ENCODE measurements around the gene LMTK3. TPM values are rescaled to one million over a fixed set of nuclear protein-coding genes. Genes with fewer than 3 reads are reported as not detected.

The LMTK3 gene
- total RNA-seq, 2 donors from 2014 or later, result 2.9 to 9.5 TPM

DNA sequence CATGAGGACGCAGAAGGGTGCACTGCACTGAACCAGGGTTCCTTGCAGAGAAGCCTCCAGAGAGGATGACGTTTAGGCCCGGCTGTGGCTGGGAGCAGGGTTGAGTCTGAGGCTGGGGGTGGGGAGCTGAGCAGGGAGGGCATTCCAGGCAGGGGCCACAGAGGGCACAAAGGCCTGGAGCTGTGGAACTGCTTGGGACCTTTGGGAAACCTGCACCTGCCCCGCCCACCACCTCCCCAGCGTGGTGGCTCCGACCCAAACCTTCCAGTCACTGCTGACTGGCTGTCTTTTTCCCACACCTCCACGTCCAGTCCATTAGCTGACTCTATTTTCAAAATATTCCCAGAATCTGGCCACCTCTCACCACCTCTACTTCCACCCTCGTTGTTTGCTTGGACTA, 4.9 kb upstream of the LMTK3 start:
- DNase-seq (ENCODE audit: low spot score in 2 of 2) (no peak), ATAC-seq (no peak)
- Mint-ChIP-seq H3K9me3 (no peaks in the 10 kb centered on the region), H3K27ac (no peak overlapping the region), H3K36me3 (no peaks in the 10 kb centered on the region)

GRCh38 chr19:48514123-48514458, 2.5 kb upstream of the LMTK3 start:
- Mint-ChIP-seq H3K27ac (peak overlapping the region in 1 of 2 donors; percentile 66), H3K9me3 (no peaks in the 10 kb centered on the region), H3K36me3 (no peaks in the 10 kb centered on the region)
- DNase-seq (ENCODE audit: low spot score in 2 of 2), result no peak
- no peak for ATAC-seq

GRCh38 chr19:48513289-48514122, 1.9 kb upstream of the LMTK3 start:
- H3K36me3 Mint-ChIP-seq, result no peaks in the 10 kb centered on the region
- peak; percentile 65 to 78 for ATAC-seq
- H3K27ac Mint-ChIP-seq, result peak overlapping the region in 1 of 2 donors; percentile 66
- peak; percentile 60 to 71 for DNase-seq (ENCODE audit: low spot score in 2 of 2)
- H3K9me3 Mint-ChIP-seq, result no peaks in the 10 kb centered on the region

GRCh38 chr19:48512504-48513288, 1.1 kb upstream of the LMTK3 start:
- no peak for ATAC-seq

DNA sequence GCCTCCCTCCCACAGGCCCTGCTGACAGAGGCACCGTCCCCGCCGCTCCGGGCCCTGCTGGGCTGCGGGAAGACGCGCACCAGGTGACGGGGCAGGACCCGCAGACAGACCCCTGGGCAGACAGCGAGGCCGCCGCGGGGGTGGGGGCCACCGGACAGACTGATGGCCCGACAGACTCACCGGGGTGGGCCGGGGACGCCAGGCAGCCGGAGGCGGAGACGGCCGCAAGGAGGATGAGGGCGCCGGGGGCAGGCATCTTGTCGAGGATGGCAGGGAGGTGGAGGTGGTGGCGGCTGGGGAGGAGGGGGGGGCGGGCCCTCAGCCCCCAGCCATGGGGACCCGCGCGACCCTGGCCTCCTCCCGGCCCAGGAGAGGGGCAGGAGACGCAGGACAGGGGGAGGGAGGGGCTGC, 309 bp downstream of the LMTK3 start:
- DNase-seq (ENCODE audit: low spot score in 2 of 2) (peak; percentile 39 to 57), ATAC-seq (peak; percentile 16 to 22)
- Mint-ChIP-seq H3K27ac (peak overlapping the region in 1 of 2 donors; percentile 49), H3K9me3 (no peaks in the 10 kb centered on the region), H3K36me3 (no peaks in the 10 kb centered on the region)

More at GRCh38 chr19:48512504-48513288, 1.1 kb upstream of the LMTK3 start:
- DNase-seq (ENCODE audit: low spot score in 2 of 2), result no peak
- no peak overlapping the region for H3K27ac Mint-ChIP-seq
- no peaks in the 10 kb centered on the region for H3K9me3 Mint-ChIP-seq
- no peaks in the 10 kb centered on the region for H3K36me3 Mint-ChIP-seq

DNA sequence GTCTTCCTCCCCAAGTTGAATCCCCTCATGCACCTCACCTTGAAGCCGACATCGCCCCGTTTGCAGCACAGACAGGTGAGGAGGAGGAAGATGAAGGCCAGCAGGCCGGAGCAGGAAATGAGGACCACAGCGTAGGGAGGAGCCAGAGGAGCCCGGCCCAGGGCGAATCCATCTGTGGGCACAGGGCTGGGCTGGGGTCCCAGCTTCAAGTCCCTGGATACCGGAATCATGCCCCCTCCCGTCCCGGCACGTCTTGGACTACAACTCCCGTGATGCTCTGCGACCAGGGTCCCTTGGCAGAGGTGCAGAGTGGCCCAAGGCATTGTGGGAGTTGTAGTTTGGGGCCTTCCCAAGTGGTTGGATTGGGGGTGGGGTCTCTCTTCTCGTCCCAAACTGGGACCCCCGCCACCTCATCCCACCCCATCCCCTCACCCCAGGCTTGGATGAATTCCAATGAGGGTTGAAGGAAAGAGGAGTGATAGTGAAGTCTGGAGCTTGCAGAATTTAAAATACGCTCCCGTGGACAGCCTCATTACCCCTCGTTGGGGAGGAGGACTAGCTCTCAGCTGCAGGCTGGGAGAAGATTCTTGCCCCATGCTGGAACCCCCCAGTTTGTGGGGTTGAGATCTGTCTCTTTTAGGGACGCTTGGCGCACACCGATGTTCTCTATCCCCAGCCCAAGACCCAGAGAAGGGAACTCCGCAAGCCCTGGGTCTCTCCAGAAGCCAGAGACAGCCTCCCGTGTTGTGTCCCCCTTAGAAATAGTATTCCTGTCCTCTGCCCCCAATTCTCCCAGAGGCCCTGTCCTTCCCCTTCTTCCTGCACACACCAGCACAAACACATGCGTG, 990 bp downstream of the LMTK3 start:
- ATAC-seq (peak; percentile 66 to 75), DNase-seq (ENCODE audit: low spot score in 2 of 2) (peak; percentile 77 to 81)
- no peaks in the 10 kb centered on the region for H3K9me3 Mint-ChIP-seq
- H3K27ac Mint-ChIP-seq, result peak overlapping the region in 1 of 2 donors; percentile 49
- no peaks in the 10 kb centered on the region for H3K36me3 Mint-ChIP-seq

DNA sequence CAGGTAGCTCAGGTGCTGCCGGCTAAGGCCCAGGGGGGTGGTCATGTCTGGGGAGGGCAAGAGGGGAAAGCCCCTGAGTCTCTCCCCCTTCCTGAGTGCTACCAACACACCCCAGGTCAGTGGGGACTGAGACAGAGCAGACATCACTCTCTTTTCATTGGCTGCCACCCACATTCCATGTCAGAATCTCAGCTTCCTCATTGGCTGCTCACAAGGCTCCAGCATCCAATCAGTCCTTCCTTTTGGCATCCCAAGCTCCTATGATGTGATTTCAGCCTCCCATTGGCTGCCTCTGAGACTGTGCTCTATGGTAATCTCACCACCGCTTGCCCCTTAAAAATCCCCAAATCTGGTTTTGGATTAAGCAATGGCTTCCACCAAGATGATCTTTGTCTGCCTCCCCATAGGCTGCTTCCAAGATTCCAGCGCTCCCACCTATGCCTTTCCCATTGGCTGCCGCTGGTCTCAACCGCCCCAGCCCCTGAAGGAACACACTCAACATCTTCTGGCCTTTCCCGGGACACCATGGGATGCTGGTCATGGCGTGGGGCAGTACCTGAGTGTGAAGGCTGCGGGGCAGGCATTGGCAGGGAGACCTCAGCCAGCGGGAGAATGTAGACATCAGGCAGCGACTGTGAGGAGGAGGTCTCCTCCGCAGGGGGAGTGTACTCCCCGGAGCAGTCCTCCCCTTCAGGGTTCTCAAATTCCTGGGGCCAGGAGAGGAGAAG, 2.0 kb downstream of the LMTK3 start:
- H3K9me3 Mint-ChIP-seq, result no peaks in the 10 kb centered on the region
- ATAC-seq, result no peak
- H3K27ac Mint-ChIP-seq, result no peak overlapping the region
- H3K36me3 Mint-ChIP-seq, result no peaks in the 10 kb centered on the region
- no peak for DNase-seq (ENCODE audit: low spot score in 2 of 2)

DNA sequence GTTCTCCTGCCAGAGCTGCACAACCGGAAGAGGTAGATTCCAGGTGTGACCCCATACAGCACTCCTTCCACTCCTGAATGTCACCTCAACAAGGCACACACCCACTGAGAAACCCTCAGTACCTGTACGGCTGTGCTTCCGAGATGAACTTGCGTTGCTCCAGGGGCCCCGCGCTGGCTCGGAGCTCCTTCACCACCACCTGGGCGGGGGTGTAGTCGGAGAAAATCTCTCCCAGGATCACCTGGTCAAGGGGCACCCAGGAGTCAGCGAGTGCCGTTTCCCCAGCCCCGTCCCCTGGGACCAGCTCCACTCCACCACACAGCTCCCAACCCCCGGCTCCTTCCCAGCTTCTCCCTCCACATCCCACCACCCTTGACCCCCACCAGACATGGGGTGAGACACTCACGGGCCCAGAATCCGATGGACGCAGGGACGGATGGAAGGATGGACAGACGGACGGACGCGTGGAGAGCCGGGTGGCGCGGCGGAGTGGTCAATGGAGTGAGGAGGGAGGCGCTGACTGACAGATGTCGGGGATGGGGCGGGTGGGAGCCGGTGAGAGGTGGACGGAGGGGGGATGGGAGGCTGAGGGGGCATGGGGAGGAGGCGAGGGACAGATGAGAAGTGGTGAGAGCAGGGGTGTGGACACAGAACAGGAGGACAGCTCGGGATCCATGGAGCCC, 2.8 kb downstream of the LMTK3 start:
- DNase-seq (ENCODE audit: low spot score in 2 of 2), result no peak
- no peak for ATAC-seq
- Mint-ChIP-seq H3K36me3 (no peaks in the 10 kb centered on the region), H3K9me3 (no peaks in the 10 kb centered on the region), H3K27ac (no peak overlapping the region)

- ATAC-seq (no peak), DNase-seq (ENCODE audit: low spot score in 2 of 2) (no peak)
- H3K36me3 Mint-ChIP-seq, result no peaks in the 10 kb centered on the region
- H3K27ac Mint-ChIP-seq, result no peak overlapping the region
- H3K9me3 Mint-ChIP-seq, result no peaks in the 10 kb centered on the region
Measured at GRCh38 chr19:48507911-48508439, 3.7 kb downstream of the LMTK3 start.

- Mint-ChIP-seq H3K27ac (no peak overlapping the region), H3K36me3 (no peaks in the 10 kb centered on the region), H3K9me3 (no peaks in the 10 kb centered on the region)
- ATAC-seq (peak in 1 of 2 donors; percentile 19), DNase-seq (ENCODE audit: low spot score in 2 of 2) (no peak)
Measured at GRCh38 chr19:48506138-48506733, 5.4 kb downstream of the LMTK3 start.

DNA sequence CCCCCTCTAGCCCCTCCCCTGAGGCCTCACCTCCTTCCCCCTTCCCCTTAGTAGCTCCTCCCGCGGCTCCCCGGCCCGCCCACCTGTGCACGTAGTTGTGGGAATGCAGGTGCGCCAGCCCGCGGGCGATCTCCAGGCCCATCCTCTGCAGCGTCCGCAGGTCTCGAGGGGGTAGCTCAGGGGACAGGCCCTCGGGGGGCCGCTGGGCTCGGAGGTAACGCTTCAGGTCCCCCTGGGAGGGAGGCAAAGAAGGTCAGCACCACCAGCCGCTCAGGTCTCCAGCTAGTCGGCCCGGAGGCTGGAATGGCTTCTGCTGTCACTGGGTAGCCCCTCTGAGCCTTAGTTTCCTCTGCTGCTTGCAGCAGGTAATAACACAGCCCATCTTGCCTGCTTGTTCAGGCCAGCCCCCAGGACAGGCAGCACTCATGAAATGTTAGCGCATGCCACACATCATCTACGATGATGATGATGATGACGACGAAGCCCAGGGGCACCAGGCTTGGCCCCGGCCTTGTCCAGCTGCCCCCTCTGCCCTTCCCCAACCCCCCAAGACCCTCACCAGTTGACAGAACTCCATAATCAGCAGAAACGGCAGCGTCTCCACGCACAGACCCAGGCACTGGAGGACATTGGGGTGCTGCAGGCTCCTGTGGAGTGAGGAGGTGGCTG, 9.2 kb downstream of the LMTK3 start:
- DNase-seq (ENCODE audit: low spot score in 2 of 2), result no peak
- no peak for ATAC-seq
- Mint-ChIP-seq H3K27ac (no peak overlapping the region), H3K36me3 (no peaks in the 10 kb centered on the region), H3K9me3 (no peaks in the 10 kb centered on the region)

GRCh38 chr19:48501494-48502349, 9.9 kb downstream of the LMTK3 start:
- Mint-ChIP-seq H3K36me3 (no peaks in the 10 kb centered on the region), H3K27ac (peak overlapping the region; percentile 24 to 62), H3K9me3 (no peaks in the 10 kb centered on the region)
- DNase-seq (ENCODE audit: low spot score in 2 of 2) (peak in 1 of 2 donors; percentile 78), ATAC-seq (peak; percentile 76 to 83)

- no peaks in the 10 kb centered on the region for H3K36me3 Mint-ChIP-seq
- no peaks in the 10 kb centered on the region for H3K9me3 Mint-ChIP-seq
- ATAC-seq (no peak), DNase-seq (ENCODE audit: low spot score in 2 of 2) (no peak)
- peak overlapping the region in 1 of 2 donors; percentile 62 for H3K27ac Mint-ChIP-seq
Measured at GRCh38 chr19:48500830-48501493, 10.7 kb downstream of the LMTK3 start.
